HG03575 (cell line): ENCODE data around the gene TMEM47.

Experiments used
- ATAC-seq: cut with Tn5 transposase; IDR thresholded peaks from one replicate; pipeline ENCODE4 v1.9.1; 2021; ENCODE audit not compliant: unreplicated experiment, insufficient number of reproducible peaks, low FRiP score; ENCODE audit errors: extremely low read depth

The TMEM47 gene

GRCh38 chrX:34586936-34587335, 70.1 kb downstream of the TMEM47 start:
- ATAC-seq, result no peak

GRCh38 chrX:34586346-34586911, 70.7 kb downstream of the TMEM47 start:
- no peak for ATAC-seq

GRCh38 chrX:34585561-34585960, 71.5 kb downstream of the TMEM47 start:
- no peak for ATAC-seq

- ATAC-seq, result no peak
Observed at GRCh38 chrX:34584781-34585180, 72.3 kb downstream of the TMEM47 start.

GRCh38 chrX:34580069-34580468, 77.0 kb downstream of the TMEM47 start:
- no peak for ATAC-seq

GRCh38 chrX:34578237-34578636, 78.8 kb downstream of the TMEM47 start:
- ATAC-seq, result no peak
